NCI-H2171 (cell line): ENCODE data around the gene TLK1.
"Not testable (repeated sequence)": the region's sequence is repeated elsewhere in the genome, so short reads cannot be mapped to it uniquely, and the experiment has no call there.

ENCODE experiments used
- DNase-seq: peaks from one replicate; lab custom pipeline; 2025; lab: John Stamatoyannopoulos, UW

Gene TLK1

GRCh38 chr2:171083451-171083850, 77.2 kb downstream of the TLK1 start:
- no peak for DNase-seq

- no peak for DNase-seq
Observed at GRCh38 chr2:171081649-171082111, 79.0 kb downstream of the TLK1 start.

DNA sequence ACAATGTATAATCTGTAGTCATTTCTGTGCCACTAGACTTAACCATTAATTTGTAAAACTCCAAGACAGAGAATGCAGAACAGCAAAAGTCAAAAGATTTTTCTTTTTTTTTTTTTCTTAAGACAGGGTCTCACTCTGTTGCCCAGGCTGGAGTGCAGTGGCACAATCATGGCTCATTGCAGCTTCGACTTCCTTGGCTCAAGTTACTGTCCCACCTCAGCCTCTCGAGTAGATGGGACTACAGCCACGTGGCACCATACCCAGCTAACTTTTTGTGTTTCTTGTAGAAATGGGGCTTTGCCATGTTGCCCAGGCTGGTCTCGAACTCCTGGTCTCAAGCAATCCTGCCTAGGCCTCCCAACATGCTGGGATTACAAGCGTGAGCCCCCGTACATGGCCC, 80.1 kb downstream of the TLK1 start:
- no peak for DNase-seq

- DNase-seq = not testable (repeated sequence)
Observed at GRCh38 chr2:171076422-171076821, 84.3 kb downstream of the TLK1 start.

DNA sequence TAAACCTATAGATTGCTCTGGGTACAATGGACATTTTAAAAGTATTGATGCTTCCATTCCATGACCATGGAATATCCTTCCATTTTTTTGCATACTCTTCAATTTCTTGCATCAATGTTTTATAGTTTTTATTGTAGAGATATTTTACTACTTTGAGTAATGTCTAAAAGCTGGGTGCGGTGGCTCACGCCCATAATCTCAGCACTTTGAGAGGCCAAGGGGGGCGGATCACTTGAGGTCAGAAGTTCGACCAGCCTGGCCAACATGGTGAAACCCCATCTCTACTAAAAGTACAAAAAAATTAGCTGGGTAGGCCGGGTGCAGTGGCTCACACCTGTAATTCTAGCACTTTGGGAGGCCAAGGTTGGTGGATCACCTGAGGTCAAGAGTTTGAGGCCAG, 88.5 kb downstream of the TLK1 start:
- no peak for DNase-seq

DNA sequence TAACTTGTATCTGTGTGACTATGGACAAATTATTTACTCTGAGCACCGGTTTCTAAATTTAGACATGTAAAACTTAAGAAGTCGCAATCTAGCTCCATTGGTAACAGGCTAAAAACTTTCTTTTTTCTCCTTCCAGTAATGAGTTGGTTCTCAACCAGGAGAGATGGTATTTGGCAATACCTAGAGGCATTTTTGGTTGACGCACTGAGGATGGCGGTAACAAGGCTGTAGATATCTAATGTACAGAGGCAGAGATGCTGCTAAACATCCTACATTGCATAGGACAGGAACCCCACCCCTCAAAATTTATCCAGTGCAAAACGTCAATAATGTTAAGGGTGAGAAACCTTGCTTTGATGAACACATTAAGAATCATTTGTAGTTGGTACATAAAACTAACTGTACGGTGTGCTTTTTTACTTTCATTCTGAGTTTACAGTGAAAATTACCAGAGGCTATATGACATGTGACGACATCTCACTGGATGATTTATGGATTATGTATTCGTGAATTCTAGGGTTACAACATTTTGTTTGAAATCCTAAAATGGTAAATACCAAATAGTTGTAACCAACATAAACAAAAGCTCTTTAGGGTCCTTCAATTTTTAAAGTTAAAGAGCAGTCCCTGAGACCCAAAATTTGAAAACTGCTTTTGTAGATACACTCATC, 91.3 kb downstream of the TLK1 start:
- no peak for DNase-seq

DNA sequence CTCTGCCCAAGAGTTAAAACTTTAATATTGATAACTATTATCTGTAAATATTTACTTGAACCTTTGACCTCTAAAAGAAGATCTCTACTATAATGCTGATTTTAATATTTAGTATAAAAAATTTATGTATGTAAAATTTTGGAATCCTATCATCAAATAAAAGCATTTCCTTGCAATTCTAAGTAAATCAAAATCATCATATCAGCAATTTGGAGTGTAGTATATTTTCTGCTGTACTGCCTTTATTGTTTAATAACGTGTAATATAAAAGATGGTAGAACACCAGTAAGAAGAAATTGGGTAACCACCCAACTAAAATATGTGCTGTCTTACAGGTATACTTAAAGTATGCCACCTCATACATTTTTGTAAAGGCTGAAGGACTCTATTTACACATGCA, 94.6 kb downstream of the TLK1 start:
- DNase-seq = no peak

DNA sequence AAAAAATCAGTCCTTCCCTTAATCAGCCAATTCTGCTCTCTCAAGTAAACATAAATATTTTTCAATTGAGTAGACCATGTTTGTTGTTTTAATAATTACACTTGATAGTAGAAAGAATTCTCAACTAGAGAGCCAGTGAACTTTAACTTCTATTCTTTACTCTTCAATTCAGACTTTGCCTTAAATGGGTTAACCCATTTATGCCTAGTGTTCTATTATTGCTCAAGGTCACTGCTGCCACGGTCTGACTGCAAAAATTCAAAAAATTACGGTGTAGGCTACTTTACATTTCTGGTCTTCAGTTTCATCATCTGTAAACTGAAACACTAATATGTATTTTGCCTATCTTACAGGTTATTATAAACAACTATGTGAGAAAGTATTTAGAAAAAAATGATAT, 103.1 kb downstream of the TLK1 start:
- no peak for DNase-seq

GRCh38 chr2:171056307-171056706, 104.4 kb downstream of the TLK1 start:
- no peak for DNase-seq

GRCh38 chr2:171049691-171050090, 111.0 kb downstream of the TLK1 start:
- DNase-seq = no peak

DNA sequence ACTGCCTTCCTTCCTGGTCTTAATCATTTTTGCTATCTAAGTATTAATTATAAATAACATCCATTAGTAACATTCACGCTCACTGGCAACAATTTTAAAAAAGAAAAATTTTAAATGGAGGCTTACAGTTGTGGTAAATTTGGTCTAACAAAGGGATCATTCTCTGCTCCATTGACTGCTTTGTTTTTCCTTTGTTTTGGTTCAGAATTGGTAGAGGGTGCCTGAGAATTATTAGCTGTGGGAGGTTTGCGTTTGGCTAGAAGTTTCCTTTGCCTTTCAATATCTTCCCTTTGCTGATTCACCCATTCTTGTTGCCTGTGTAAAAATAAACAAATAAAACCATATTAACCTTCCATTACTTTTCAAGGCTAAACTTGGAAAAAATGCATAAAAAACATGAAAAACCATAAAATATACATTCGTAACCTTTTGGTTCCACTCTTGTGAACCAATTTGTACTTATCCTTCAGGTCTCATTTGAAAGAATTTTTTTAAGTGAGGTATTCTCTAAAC, 114.6 kb downstream of the TLK1 start:
- DNase-seq = no peak

DNA sequence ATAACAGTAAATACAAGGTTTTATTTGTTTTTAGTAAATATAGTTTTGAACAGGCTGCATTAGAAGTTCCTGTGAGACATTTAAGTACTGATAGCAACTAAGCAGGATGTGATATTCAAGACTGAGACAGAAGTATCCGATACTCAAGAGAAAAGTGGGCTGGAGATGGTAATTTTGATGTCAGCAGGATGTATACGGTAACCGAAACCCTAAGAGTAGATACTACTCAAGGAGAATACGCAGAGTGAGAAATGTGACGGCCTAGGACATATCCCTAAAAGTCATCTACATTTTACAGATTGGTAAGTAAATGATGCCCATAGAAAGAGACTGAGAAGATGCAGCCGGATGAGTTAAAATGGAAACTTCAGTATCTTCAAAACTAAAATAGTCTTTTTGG, 116.3 kb downstream of the TLK1 start:
- DNase-seq = no peak

GRCh38 chr2:171042253-171042969, 118.3 kb downstream of the TLK1 start:
- DNase-seq = no peak

- DNase-seq = no peak
Observed at GRCh38 chr2:171036532-171036931, 124.2 kb downstream of the TLK1 start.

GRCh38 chr2:171034315-171034714, 126.4 kb downstream of the TLK1 start:
- DNase-seq = no peak

- DNase-seq = no peak
Observed at GRCh38 chr2:171025214-171025613, 135.5 kb downstream of the TLK1 start.

DNA sequence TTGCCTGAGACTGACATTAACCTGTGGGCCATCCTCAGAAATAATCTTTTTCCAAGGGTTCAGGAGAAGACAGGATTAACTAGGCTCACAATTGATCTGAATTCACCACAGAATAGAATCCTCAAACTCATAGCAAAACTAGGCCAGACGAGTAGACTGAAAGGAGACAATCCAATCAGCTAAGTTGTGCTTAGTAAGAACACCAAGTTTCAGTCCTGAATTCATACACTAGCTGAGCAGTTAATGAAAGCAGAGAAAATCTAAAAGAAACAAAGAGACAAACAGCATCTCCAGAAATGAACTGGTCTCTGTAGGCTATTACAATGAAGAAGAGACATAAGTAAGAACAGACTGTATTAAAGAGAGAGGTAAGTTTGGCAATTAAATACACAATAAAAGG, 142.2 kb downstream of the TLK1 start:
- no peak for DNase-seq

GRCh38 chr2:171016125-171016524, 144.6 kb downstream of the TLK1 start:
- no peak for DNase-seq

DNA sequence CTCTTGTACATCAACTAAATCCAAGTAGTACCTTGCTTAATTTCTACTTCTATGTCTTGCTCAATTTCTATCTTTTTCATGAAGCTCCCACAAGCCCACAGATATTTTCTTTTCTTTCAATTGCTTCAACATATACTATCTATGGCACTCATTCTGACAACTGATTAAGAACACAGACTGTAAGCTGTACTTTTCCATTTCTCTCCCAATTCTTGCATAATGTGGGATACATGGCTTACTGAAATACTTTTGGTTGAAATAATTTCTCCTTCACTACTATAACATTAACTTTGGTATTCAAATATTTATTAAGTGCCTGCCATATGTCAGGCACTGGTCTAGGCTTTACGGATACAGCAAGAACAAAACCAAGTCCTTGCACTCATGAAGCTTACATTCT, 146.8 kb downstream of the TLK1 start:
- DNase-seq = no peak

DNA sequence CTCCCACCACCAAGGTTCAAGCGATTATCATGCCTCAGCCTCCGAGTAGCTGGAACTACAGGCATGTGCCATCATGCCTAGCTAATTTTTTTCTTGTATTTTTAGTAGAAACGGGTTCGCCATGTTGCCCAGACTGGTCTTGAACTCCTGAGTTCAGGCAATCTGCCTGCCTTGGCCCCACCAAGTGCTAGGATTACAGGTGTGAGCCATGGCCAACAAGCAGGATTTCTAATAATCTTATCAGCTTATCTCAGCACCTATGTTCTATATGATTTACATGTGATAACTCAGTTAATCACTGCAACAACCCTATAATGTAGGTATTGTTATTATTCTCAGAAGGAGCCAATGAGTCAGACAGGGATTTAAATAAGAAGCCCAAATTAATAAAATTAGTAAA, 151.3 kb downstream of the TLK1 start:
- DNase-seq = no peak

DNA sequence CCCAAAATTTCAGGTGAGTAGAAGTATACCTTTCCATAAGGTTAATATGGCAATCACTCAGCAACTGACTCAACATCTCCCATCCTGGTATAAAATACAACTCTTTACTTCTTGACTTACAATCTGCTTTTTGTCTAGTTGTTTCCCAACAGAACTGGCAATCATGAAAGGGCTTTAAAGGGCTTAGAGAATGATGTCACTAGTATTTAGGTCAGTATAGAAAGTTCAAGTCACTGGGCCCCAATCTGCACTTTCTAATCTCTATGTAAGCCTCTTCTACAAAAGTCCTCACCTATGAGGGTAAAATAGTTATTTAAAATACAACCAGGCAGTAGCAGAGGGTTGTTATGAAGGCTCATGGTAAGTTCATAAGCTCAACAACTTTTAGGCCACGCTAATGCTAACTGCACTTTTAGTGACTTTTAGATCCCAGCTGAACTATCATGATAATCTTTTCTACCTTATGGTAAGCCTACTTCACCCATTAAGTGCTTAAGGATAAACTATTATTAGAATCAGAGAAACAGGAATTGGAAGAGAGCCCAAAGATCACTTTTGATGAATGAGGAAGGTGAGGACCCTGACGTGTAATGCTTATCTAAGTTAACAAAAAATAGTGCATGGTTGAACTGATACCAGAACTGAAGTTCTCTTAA, 152.0 kb downstream of the TLK1 start:
- no peak for DNase-seq

DNA sequence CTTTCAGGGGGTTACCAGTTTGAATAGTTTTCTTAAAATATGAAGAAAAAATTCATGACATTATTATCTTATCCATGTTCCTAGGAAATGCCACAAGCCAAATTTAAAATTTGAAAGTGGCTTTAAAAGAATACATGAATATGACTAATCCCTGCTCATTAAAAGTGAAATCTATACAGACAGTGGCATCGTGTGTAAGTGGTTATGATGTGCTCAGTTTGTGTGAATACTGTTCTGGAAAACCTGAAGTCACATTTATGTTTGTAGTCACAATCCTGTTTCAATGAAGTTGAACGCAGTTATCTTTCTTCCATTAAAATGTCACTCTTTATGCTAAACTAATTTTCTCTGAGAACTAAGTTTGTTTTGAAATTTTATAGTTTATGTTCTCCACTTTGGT, 155.9 kb downstream of the TLK1 start:
- no peak for DNase-seq

DNA sequence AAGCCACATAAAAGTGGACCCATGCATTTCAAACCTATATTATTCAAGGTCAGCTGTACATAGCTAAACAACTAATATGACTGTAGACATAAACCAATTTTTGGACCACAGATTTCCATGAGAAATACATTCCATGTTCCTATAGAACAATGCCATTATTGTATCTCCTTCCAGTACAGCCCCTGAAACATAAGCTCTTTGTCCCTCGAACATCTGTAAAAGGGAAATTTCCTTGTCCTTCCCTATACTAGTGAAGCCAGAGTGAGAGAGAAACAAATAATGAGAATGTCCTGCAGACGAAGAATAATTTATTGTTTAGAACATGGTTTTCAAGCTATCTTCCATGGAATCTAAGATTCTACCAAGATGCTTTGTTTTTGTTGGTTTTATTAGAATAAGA, 156.3 kb downstream of the TLK1 start:
- DNase-seq = no peak
